GM19324 (cell line): ENCODE measurements around the gene ILRUN.
"Not testable (repeated sequence)": the region's sequence is repeated elsewhere in the genome, so short reads cannot be mapped to it uniquely, and the experiment has no call there.

Experiments used
- ATAC-seq: cut with Tn5 transposase; IDR thresholded peaks from one replicate; pipeline ENCODE4 v1.9.1; 2021; ENCODE audit warnings: mild to moderate bottlenecking, moderate library complexity; ENCODE audit not compliant: unreplicated experiment, low FRiP score

Gene ILRUN

GRCh38 chr6:34667481-34668238, 28.9 kb downstream of the ILRUN start:
- ATAC-seq: no peak

GRCh38 chr6:34665019-34665418, 31.5 kb downstream of the ILRUN start:
- ATAC-seq: no peak

GRCh38 chr6:34664256-34664971, 32.2 kb downstream of the ILRUN start:
- no peak for ATAC-seq

GRCh38 chr6:34663831-34664255, 32.7 kb downstream of the ILRUN start:
- no peak for ATAC-seq

- no peak for ATAC-seq
Observed at GRCh38 chr6:34663371-34663770, 33.2 kb downstream of the ILRUN start.

- ATAC-seq: no peak
Observed at GRCh38 chr6:34661357-34661756, 35.2 kb downstream of the ILRUN start.

- no peak for ATAC-seq
Observed at GRCh38 chr6:34658605-34659265, 37.8 kb downstream of the ILRUN start.

GRCh38 chr6:34657979-34658480, 38.5 kb downstream of the ILRUN start:
- not testable (repeated sequence) for ATAC-seq

- ATAC-seq: no peak
Observed at GRCh38 chr6:34657307-34657978, 39.1 kb downstream of the ILRUN start.

- no peak for ATAC-seq
Observed at GRCh38 chr6:34657037-34657306, 39.6 kb downstream of the ILRUN start.

GRCh38 chr6:34656378-34657036, 40.1 kb downstream of the ILRUN start:
- ATAC-seq: peak; percentile 88

GRCh38 chr6:34655876-34656377, 40.6 kb downstream of the ILRUN start:
- ATAC-seq: not testable (repeated sequence)

- ATAC-seq: no peak
Observed at GRCh38 chr6:34654061-34654710, 42.4 kb downstream of the ILRUN start.

GRCh38 chr6:34652263-34652662, 44.3 kb downstream of the ILRUN start:
- no peak for ATAC-seq

GRCh38 chr6:34650823-34651222, 45.7 kb downstream of the ILRUN start:
- no peak for ATAC-seq

GRCh38 chr6:34650232-34650631, 46.3 kb downstream of the ILRUN start:
- ATAC-seq: not testable (repeated sequence)

- ATAC-seq: no peak
Observed at GRCh38 chr6:34648806-34649205, 47.8 kb downstream of the ILRUN start.
